Measurements from ENCODE around the gene OR2T5.
"Not testable (repeated sequence)": the region's sequence is repeated elsewhere in the genome, so short reads cannot be mapped to it uniquely, and the experiment has no call there.

Gene OR2T5

GRCh38 chr1:248507773-248508172, 19.4 kb downstream of the OR2T5 start, which contains the start of gene OR2G6:
OR2G6 (plus strand) TSS chr1:248508073; CDS start chr1:248521647, 13,574 bp downstream.
- not testable (repeated sequence) for DNase-seq

GRCh38 chr1:248510217-248510616, 21.8 kb downstream of the OR2T5 start:
- not testable (repeated sequence) for DNase-seq

GRCh38 chr1:248521856-248522255, 33.5 kb downstream of the OR2T5 start:
- no peak for DNase-seq

- DNase-seq = not testable (repeated sequence)
Observed at GRCh38 chr1:248537449-248537848, 49.1 kb downstream of the OR2T5 start.

All from cortex of kidney (tissue), 1 donor.